Stimulated activated CD8-positive, alpha-beta memory T cell treated with anti-CD3 and anti-CD28 coated beads, Interleukin-15, amount 100 ng/mL, for 48 hours (primary cell): ENCODE data around the gene CDH19.

ENCODE experiments used
- DNase-seq, 2 donors: peaks; one replicate each; pipeline ENCODE4 v3.0.0-alpha.2; 2020; ENCODE audit warnings: low read depth in 2 of 2

CDH19 gene

DNA sequence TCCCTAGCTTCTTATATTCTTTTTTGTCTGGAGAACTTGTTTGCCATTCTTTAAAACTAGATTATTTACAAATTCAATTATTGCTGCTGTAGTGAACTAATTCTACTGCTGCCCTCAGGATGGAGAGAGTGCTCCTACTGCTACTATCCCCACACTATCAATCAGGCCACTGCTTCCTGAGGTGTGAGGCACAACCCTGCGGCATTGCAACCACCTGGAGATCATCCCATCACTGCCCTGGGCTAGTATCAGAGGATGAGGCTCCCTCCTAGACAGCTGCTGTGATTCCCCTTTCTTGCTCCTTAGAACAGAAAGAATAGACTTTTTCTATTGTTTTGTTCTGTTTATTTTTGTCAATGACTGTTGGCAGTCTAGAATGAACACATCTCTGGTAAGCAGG, 146.6 kb downstream of the CDH19 start:
- no peak for DNase-seq
